ENCODE results near the gene RGS3. TPM values are rescaled to one million over a fixed set of nuclear protein-coding genes. Genes with fewer than 3 reads are reported as not detected.

Gene RGS3
- total and polyA plus RNA-seq, 11 donors, result 93.4 to 214 (median 134) TPM

- Histone ChIP-seq H3K4me1 (peaks cover 0 to 69% (median 33%) of the 10 kb centered on the region in 12 donors), H3K27ac (peak overlapping the region; percentile 67 to 91 (median 87)), H3K27me3 (no peaks in the 10 kb centered on the region), H3K9me3 (no peaks in the 10 kb centered on the region), H3K4me3 (peak overlapping the region; percentile 23 to 71 (median 62)), H3K36me3 (peaks cover 0 to 20% (median 7%) of the 10 kb centered on the region in 9 donors)
- no peak for ATAC-seq
- intact Hi-C loops (cut with DNase I), result loop anchor here in 9 of 10 donors (2.0 to 10.0 kb wide), 9 partner anchors 45 to 85 kb away; no protein-coding TSS in a partner anchor
- no peak for DNase-seq
- TF ChIP-seq CTCF (IDR thresholded peaks at IDR 0.05) (no peak), POLR2A (IDR thresholded peaks at IDR 0.05) (no peak)
- WGBS, 4 donors, result 57 to 79% (median 67%) methylated on average over 5 of the region's 5 CpGs
Observed at GRCh38 chr9:113501852-113502251, 38.3 kb downstream of the RGS3 start.

DNA sequence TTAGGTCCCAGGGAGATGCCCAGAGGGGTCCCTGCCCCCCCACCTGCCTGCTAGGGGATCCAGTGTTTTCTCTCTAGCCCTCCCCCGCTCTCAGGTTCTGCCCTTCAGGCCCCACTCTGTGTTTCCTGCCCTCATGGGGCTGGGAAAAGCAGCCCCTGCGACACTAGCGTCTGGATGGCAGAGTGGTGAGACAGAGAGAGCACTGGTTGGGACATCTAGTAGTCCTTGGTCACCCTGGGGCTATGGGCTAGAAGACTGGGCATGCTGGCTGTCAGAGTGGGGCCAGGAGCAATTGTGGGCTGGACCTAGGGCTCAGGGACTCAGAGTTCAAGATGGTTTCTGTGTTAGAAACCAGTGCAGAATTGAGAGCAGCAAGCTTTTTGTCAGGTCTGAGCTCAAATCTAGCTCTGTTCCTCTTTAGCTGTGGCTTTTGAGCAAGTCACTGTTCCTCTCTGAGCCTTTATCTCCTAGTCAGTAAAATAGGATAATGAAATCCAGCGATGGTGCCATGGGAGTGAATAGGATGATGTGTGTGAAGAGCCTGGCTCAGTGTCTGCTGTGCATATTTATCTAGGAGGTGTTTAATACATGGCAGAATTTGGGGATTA is 39.0 kb downstream of the RGS3 start:
- Histone ChIP-seq H3K27ac (peak overlapping the region; percentile 67 to 91 (median 87)), H3K27me3 (no peaks in the 10 kb centered on the region), H3K9me3 (no peaks in the 10 kb centered on the region), H3K4me3 (peak overlapping the region; percentile 5 to 71 (median 62)), H3K36me3 (peaks cover 0 to 25% (median 13%) of the 10 kb centered on the region in 9 donors), H3K4me1 (peaks cover 0 to 76% (median 37%) of the 10 kb centered on the region in 12 donors)
- intact Hi-C loops (cut with DNase I), result loop anchor here in 9 of 10 donors (5.0 to 10.0 kb wide), 7 partner anchors 45 to 85 kb away; no protein-coding TSS in a partner anchor
- ATAC-seq (peak in 3 of 4 donors; percentile 8 to 24 (median 10)), DNase-seq (no peak)
- 61 to 68% (median 62%) methylated on average over 4 of the region's 4 CpGs for WGBS, 4 donors
- TF ChIP-seq POLR2A (IDR thresholded peaks at IDR 0.05) (no peak), CTCF (IDR thresholded peaks at IDR 0.05) (no peak)

GRCh38 chr9:113503131-113503541 is 39.6 kb downstream of the RGS3 start:
- intact Hi-C loops (cut with DNase I), result loop anchor here in 9 of 10 donors (5.0 to 10.0 kb wide), 7 partner anchors 46 to 84 kb away; no protein-coding TSS in a partner anchor
- H3K36me3 ChIP-seq, result peaks cover 0 to 32% (median 17%) of the 10 kb centered on the region in 9 donors
- no peak for TF ChIP-seq POLR2A (IDR thresholded peaks at IDR 0.05)
- peak in 1 of 12 donors; percentile 10 for TF ChIP-seq CTCF (IDR thresholded peaks at IDR 0.05)
- no peaks in the 10 kb centered on the region for H3K27me3 ChIP-seq
- peak overlapping the region; percentile 5 to 71 (median 62) for H3K4me3 ChIP-seq
- peak overlapping the region; percentile 67 to 91 (median 87) for H3K27ac ChIP-seq
- peaks cover 0 to 82% (median 43%) of the 10 kb centered on the region in 12 donors for H3K4me1 ChIP-seq
- 52 to 81% (median 65%) methylated on average over 7 to 8 of the region's 8 CpGs for WGBS, 4 donors
- H3K9me3 ChIP-seq, result no peaks in the 10 kb centered on the region
- DNase-seq, result no peak
- peak in 3 of 4 donors; percentile 15 to 38 (median 21) for ATAC-seq

DNA sequence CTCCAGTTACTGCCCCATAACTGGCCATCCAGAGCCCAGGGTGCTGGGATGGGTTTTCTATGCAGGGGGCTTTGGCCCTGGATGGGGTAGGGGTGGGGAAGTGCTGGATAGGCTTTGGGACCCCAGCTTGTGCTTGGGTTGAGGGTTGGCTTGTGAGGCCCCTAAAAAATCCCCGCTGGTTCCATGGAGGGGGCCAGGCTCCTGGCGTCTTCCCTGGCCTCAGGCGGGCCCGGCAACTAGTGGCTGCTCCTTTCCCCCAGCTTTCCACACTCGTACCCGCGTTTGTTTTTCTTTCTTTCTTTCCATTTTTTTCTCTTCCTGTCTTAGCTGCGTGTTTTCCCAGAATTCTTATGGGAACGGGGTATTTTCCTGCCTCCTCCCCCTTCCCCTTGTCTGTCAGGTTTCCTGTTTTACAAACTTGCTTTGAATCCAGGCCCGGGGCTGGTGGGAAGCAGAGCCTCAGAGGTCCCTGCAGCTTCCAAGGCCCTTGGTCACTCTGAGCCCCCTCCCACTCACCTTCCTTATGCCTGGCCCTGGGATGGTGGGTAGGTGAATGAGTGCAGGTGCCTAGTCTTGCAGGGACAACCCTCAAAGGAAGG is 40.2 kb downstream of the RGS3 start:
- WGBS, 4 donors, result 38 to 57% (median 40%) methylated on average over 10 of the region's 10 CpGs

More for the DNA sequence above, 40.2 kb downstream of the RGS3 start:
- peaks cover 0 to 87% (median 48%) of the 10 kb centered on the region in 12 donors for H3K4me1 ChIP-seq
- no peaks in the 10 kb centered on the region for H3K27me3 ChIP-seq
- no peaks in the 10 kb centered on the region for H3K9me3 ChIP-seq
- no peak for TF ChIP-seq CTCF (IDR thresholded peaks at IDR 0.05)
- no peak for TF ChIP-seq POLR2A (IDR thresholded peaks at IDR 0.05)
- intact Hi-C loops (cut with DNase I), result loop anchor here in 9 of 10 donors (5.0 to 10.0 kb wide), 7 partner anchors 46 to 84 kb away; no protein-coding TSS in a partner anchor
- DNase-seq (peak in 1 of 5 donors; percentile 59), ATAC-seq (peak in 2 of 4 donors; percentile 3 to 20)
- peaks cover 0 to 37% (median 22%) of the 10 kb centered on the region in 9 donors for H3K36me3 ChIP-seq
- peak overlapping the region; percentile 5 to 71 (median 62) for H3K4me3 ChIP-seq
- peak overlapping the region; percentile 67 to 91 (median 87) for H3K27ac ChIP-seq
